GM12874 (cell line): ENCODE data around the gene ROBO2.

ENCODE experiments used
- CTCF ChIP-seq: IDR thresholded peaks from 2 replicates; pipeline ENCODE4 v1.5.1; 2011; ENCODE audit warnings: low read depth, mild to moderate bottlenecking, control low read depth, low read length, moderate library complexity; ENCODE audit not compliant: insufficient read depth

ROBO2 gene

GRCh38 chr3:77190374-77190773, 150.5 kb downstream of the ROBO2 start:
- no peak for TF ChIP-seq CTCF

- no peak for TF ChIP-seq CTCF
Observed at GRCh38 chr3:77191014-77191413, 151.1 kb downstream of the ROBO2 start.

GRCh38 chr3:77191640-77192039, 151.7 kb downstream of the ROBO2 start:
- no peak for TF ChIP-seq CTCF

- TF ChIP-seq CTCF = no peak
Observed at GRCh38 chr3:77195766-77196545, 156.1 kb downstream of the ROBO2 start.

- no peak for TF ChIP-seq CTCF
Observed at GRCh38 chr3:77197408-77197807, 157.5 kb downstream of the ROBO2 start.

GRCh38 chr3:77203851-77204250, 164.0 kb downstream of the ROBO2 start:
- TF ChIP-seq CTCF = no peak

- TF ChIP-seq CTCF = no peak
Observed at GRCh38 chr3:77204788-77205187, 164.9 kb downstream of the ROBO2 start.
